ENCODE data around the gene MAGI1. TPM values are rescaled to one million over a fixed set of nuclear protein-coding genes. Genes with fewer than 3 reads are reported as not detected.

The MAGI1 gene
- total RNA-seq, 1 experiment from 2014 or later: 58.2 TPM

- CTCF ChIA-PET: interaction anchor here (1.2 kb wide), 1 partner anchor 69 kb away, joined by 6 read pairs; no protein-coding TSS in a partner anchor
- no peaks in the 10 kb centered on the region for H3K9me3 Mint-ChIP-seq
These were observed 695.0 kb downstream of the MAGI1 start for GRCh38 chr3:65343736-65344135.

More at GRCh38 chr3:65343736-65344135, 695.0 kb downstream of the MAGI1 start:
- Mint-ChIP-seq H3K27me3 (ENCODE audit: low read depth) (no peaks in the 10 kb centered on the region), H3K4me1 (peaks cover 50% of the 10 kb centered on the region), H3K27ac (no peak overlapping the region), H3K36me3 (no peaks in the 10 kb centered on the region), H3K4me3 (no peak overlapping the region)
- POLR2A ChIA-PET: no interaction called here
- ATAC-seq (no peak), DNase-seq (ENCODE audit: low spot score) (no peak)
- TF ChIP-seq ZNF232 (CRISPR knock-in tag; IDR thresholded peaks at IDR 0.05) (no peak), FOXK1 (CRISPR knock-in tag; IDR thresholded peaks at IDR 0.05) (no peak), SMAD4 (CRISPR knock-in tag; IDR thresholded peaks at IDR 0.05) (no peak), USF1 (CRISPR knock-in tag; IDR thresholded peaks at IDR 0.05) (no peak), MLX (CRISPR knock-in tag; IDR thresholded peaks at IDR 0.05) (no peak), CREB1 (CRISPR knock-in tag; IDR thresholded peaks at IDR 0.05) (no peak), ZNF281 (CRISPR knock-in tag; IDR thresholded peaks at IDR 0.05) (no peak), CDX4 (CRISPR knock-in tag; IDR thresholded peaks at IDR 0.05; ENCODE audit: borderline replicate concordance) (no peak), IRF1 (CRISPR knock-in tag; IDR thresholded peaks at IDR 0.05) (no peak), ZMAT4 (CRISPR knock-in tag; IDR thresholded peaks at IDR 0.05) (no peak), ZNF423 (CRISPR knock-in tag; IDR thresholded peaks at IDR 0.05) (no peak), ZNF138 (CRISPR knock-in tag; conservative IDR thresholded peaks at IDR 0.05) (no peak), ZNF317 (CRISPR knock-in tag; IDR thresholded peaks at IDR 0.05; ENCODE audit: borderline replicate concordance, low read depth) (no peak), MAX (CRISPR knock-in tag; IDR thresholded peaks at IDR 0.05) (no peak), HMGXB4 (CRISPR knock-in tag; IDR thresholded peaks at IDR 0.05) (no peak), RORB (CRISPR knock-in tag; IDR thresholded peaks at IDR 0.05) (no peak), ESRRA (CRISPR knock-in tag; IDR thresholded peaks at IDR 0.05; ENCODE audit: borderline replicate concordance) (no peak)

All from WTC11 (cell line).